H1 (cell line): Measurements from ENCODE around the gene WDR48. TPM values are rescaled to one million over a fixed set of nuclear protein-coding genes. Genes with fewer than 3 reads are reported as not detected.

Experiments
- CTCF ChIA-PET: fragments of 300-600 bp; sonication (Branson Sonifier 250); formaldehyde crosslinking; loops from one replicate; lab custom pipeline; 2021; ENCODE audit not compliant: partially characterized antibody; lab: Charles Lee
- POLR2A ChIA-PET: fragments of 300-600 bp; sonication (Branson Sonifier 250); formaldehyde crosslinking; loops from one replicate; lab custom pipeline; 2021; ENCODE audit warnings: inconsistent platforms; ENCODE audit not compliant: partially characterized antibody; lab: Charles Lee
- DNase-seq, 2 experiments: peaks; one replicate each; pipeline versions ENCODE4 v3.0.0 to v3.0.0-alpha.2; 2010 to 2022; ENCODE audit warnings: low spot score in 2 of 2, low read depth in 1 of 2, mixed read lengths in 1 of 2
- FAIRE-seq: peaks from 2 replicates; lab custom pipeline; 2011; peaks lifted over from hg19 to GRCh38; lab: Jason Lieb, UNC
- H2AFZ ChIP-seq: 2 replicates; pipeline ENCODE4 v1.8.1; 2012; ENCODE audit warnings: low read length, inconsistent platforms
- H2AK5ac ChIP-seq: 2 replicates; pipeline ENCODE4 v1.6.1; 2013; ENCODE audit warnings: low read depth, low read length
- H2BK120ac ChIP-seq: replicated peaks from 2 replicates; pipeline ENCODE3; 2013; ENCODE audit warnings: low read depth, low read length, inconsistent platforms
- H2BK12ac ChIP-seq: 2 replicates; pipeline ENCODE4 v1.6.1; 2013; ENCODE audit warnings: low read depth, low read length
- H2BK15ac ChIP-seq: 2 replicates; pipeline ENCODE4 v1.6.1; 2013; ENCODE audit warnings: low read length
- H2BK20ac ChIP-seq: 2 replicates; pipeline ENCODE4 v1.6.1; 2013; ENCODE audit warnings: low read length
- H2BK5ac ChIP-seq: 2 replicates; pipeline ENCODE4 v1.6.1; 2013; ENCODE audit warnings: low read depth, low read length
- H3K14ac ChIP-seq: 2 replicates; pipeline ENCODE4 v1.6.1; 2013; ENCODE audit warnings: inconsistent platforms; ENCODE audit not compliant: insufficient read length
- H3K18ac ChIP-seq: 2 replicates; pipeline ENCODE4 v1.6.1; 2013; ENCODE audit warnings: low read length; ENCODE audit errors: extremely low read depth
- H3K23ac ChIP-seq: 2 replicates; pipeline ENCODE4 v1.6.1; 2013; ENCODE audit warnings: inconsistent platforms; ENCODE audit not compliant: insufficient read length
- H3K23me2 ChIP-seq: 2 replicates; pipeline ENCODE4 v1.6.1; 2013; ENCODE audit warnings: low read depth, low read length
- H3K27ac ChIP-seq: 2 replicates; pipeline ENCODE4 v1.6.1; 2011; ENCODE audit warnings: low read depth, low read length, inconsistent platforms
- H3K27me3 ChIP-seq, 4 experiments: replicated peaks in 1 of 4; 1 replicate in 1 of 4; 2 replicates in 3 of 4; pipeline versions ENCODE4 v1.6.1 to v1.8.1; 2011 to 2013; ENCODE audit warnings: low read length in 3 of 4, mild to moderate bottlenecking in 3 of 4, inconsistent platforms in 2 of 4, mixed read lengths in 2 of 4, moderate library complexity in 1 of 4; ENCODE audit not compliant: control insufficient read depth in 3 of 4, insufficient read depth in 3 of 4; ENCODE audit errors: extremely low read depth in 1 of 4
- H3K36me3 ChIP-seq, 4 experiments: 2 replicates each; pipeline versions ENCODE4 v1.6.1 to v1.8.1; 2011 to 2013; ENCODE audit warnings: mild to moderate bottlenecking in 4 of 4, low read length in 3 of 4, moderate library complexity in 2 of 4, control low read depth in 1 of 4, inconsistent platforms in 1 of 4; ENCODE audit not compliant: insufficient read depth in 4 of 4, control insufficient read depth in 2 of 4
- H3K4ac ChIP-seq: replicated peaks from 2 replicates; pipeline ENCODE3; 2013; ENCODE audit warnings: low read length, low read depth, mixed read lengths, inconsistent platforms; ENCODE audit not compliant: insufficient read length
- H3K4me1 ChIP-seq, 4 experiments: replicated peaks in 1 of 4; 1 replicate in 1 of 4; 2 replicates in 3 of 4; pipeline versions ENCODE4 v1.6.1 to v1.8.1; 2011 to 2013; ENCODE audit warnings: low read length in 3 of 4, inconsistent platforms in 2 of 4, mixed read lengths in 1 of 4; ENCODE audit not compliant: insufficient read depth in 4 of 4, control insufficient read depth in 3 of 4
- H3K4me2 ChIP-seq, 2 experiments: 2 replicates each; pipeline versions ENCODE4 v1.6.1 to v1.8.1; 2011 to 2013; ENCODE audit warnings: low read depth in 2 of 2, low read length in 2 of 2, control low read depth in 1 of 2, inconsistent platforms in 1 of 2, mild to moderate bottlenecking in 1 of 2; ENCODE audit not compliant: insufficient read depth in 1 of 2
- H3K4me3 ChIP-seq, 4 experiments: fragments of 200-600, 300-600 bp in 1 of 4; sonication (generic), shearing (Covaris generic), sonication (Bioruptor Twin) in 1 of 4; 2 replicates each; pipeline versions ENCODE4 v1.5.1 to v1.8.1; 2011 to 2016; ENCODE audit warnings: low read length in 4 of 4, low read depth in 3 of 4, control low read depth in 2 of 4, inconsistent platforms in 2 of 4, mild to moderate bottlenecking in 2 of 4, mixed read lengths in 1 of 4, moderate library complexity in 1 of 4; ENCODE audit not compliant: insufficient read depth in 2 of 4; ENCODE audit errors: extremely low read depth in 1 of 4
- H3K56ac ChIP-seq: replicated peaks from 2 replicates; pipeline ENCODE3; 2013; ENCODE audit warnings: low read depth, mild to moderate bottlenecking, mixed read lengths, low read length, inconsistent platforms; ENCODE audit not compliant: insufficient read length
- H3K79me1 ChIP-seq: 2 replicates; pipeline ENCODE4 v1.6.1; 2013; ENCODE audit warnings: low read depth, low read length, control low read depth
- H3K79me2 ChIP-seq, 2 experiments: 2 replicates each; pipeline versions ENCODE4 v1.6.1 to v1.8.1; 2012 to 2013; ENCODE audit warnings: low read length in 2 of 2, mild to moderate bottlenecking in 2 of 2, inconsistent platforms in 1 of 2; ENCODE audit not compliant: insufficient read depth in 2 of 2, control insufficient read depth in 1 of 2
- H3K9ac ChIP-seq, 4 experiments: replicated peaks in 1 of 4; 1 replicate in 1 of 4; 2 replicates in 3 of 4; pipeline versions ENCODE4 v1.6.1 to v1.8.1; 2011 to 2013; ENCODE audit warnings: low read depth in 3 of 4, low read length in 3 of 4, control low read depth in 2 of 4, mild to moderate bottlenecking in 2 of 4, moderate library complexity in 2 of 4, inconsistent platforms in 1 of 4; ENCODE audit errors: extremely low read depth in 1 of 4
- H3K9me3 ChIP-seq, 2 experiments: 2 replicates each; pipeline versions ENCODE4 v1.6.1 to v1.8.1; 2012 to 2013; ENCODE audit warnings: mild to moderate bottlenecking in 2 of 2, moderate library complexity in 2 of 2, control low read depth in 1 of 2, inconsistent platforms in 1 of 2, low read depth in 1 of 2, low read length in 1 of 2, mixed read lengths in 1 of 2; ENCODE audit not compliant: insufficient read depth in 2 of 2
- H4K20me1 ChIP-seq, 2 experiments: replicated peaks in 1 of 2; 2 replicates each; pipeline versions ENCODE3 to v1.8.1; 2011 to 2013; ENCODE audit warnings: inconsistent platforms in 2 of 2, low read length in 2 of 2, mild to moderate bottlenecking in 1 of 2; ENCODE audit not compliant: insufficient read depth in 2 of 2, control insufficient read depth in 1 of 2
- H4K5ac ChIP-seq: 2 replicates; pipeline ENCODE4 v1.6.1; 2013; ENCODE audit warnings: low read length, low read depth, mixed read lengths, inconsistent platforms; ENCODE audit not compliant: insufficient read length
- H4K8ac ChIP-seq: 2 replicates; pipeline ENCODE4 v1.8.0; 2013; ENCODE audit warnings: mild to moderate bottlenecking, moderate library complexity, low read length, inconsistent platforms; ENCODE audit not compliant: insufficient read depth; ENCODE audit errors: extremely low read depth
- H4K91ac ChIP-seq: replicated peaks from 2 replicates; pipeline ENCODE3; 2013; ENCODE audit warnings: low read length, mixed read lengths, inconsistent platforms; ENCODE audit not compliant: insufficient read length
- WGBS, 2 experiments: shearing (Covaris generic) in 1 of 2; methylation state at CpG; one replicate each; pipeline versions ENCODE4 v1.1.6 to v1.1.7; 2013 to 2015; ENCODE audit warnings: low lambda C conversion rate in 2 of 2, mixed read lengths in 2 of 2, inconsistent platforms in 1 of 2, low coverage in 1 of 2, missing lambda C conversion rate in 1 of 2; ENCODE audit not compliant: insufficient replicate concordance in 2 of 2, insufficient coverage in 1 of 2, insufficient read length in 1 of 2; ENCODE audit errors: extremely low coverage in 1 of 2, missing lambda C conversion rate in 1 of 2; 5-methylcytosine and 5-hydroxymethylcytosine counted together
- polyA plus RNA-seq, 7 experiments: library from polyadenylated mRNA; depleted of rRNA in 3 of 7; stranded (reverse) in 5 of 7; unstranded in 2 of 7; fragments of >200 nt in 5 of 7; fragments of 200-250 nt in 2 of 7; gene quantifications; 1 replicate in 5 of 7; 2 replicates in 1 of 7; 4 replicates in 1 of 7; pipeline versions ENCODE4 v1.2.1 to v1.2.3, GENCODE V29; 2011 to 2013; ENCODE audit warnings: missing spikeins in 2 of 7, mixed read lengths in 2 of 7
- total RNA-seq: library from RNA; stranded (reverse); fragmentation: NEBNext Ultra II Directional; extraction: Animal tissue kit (Norgen Biotek cat#: 25700); gene quantifications from 2 replicates; pipeline ENCODE4 v1.2.1, GENCODE V29; 2021

The WDR48 gene
- total and polyA plus RNA-seq, 2 of the 8 experiments (the other 6 are each of a cell fraction or from before 2014, with no cell fraction given), result 21.2 to 54.1 TPM

GRCh38 chr3:39021029-39021428, 30.8 kb upstream of the WDR48 start:
- Histone ChIP-seq H4K8ac (no peak overlapping the region), H2BK5ac (no peak overlapping the region), H3K79me1 (no peaks in the 10 kb centered on the region), H3K18ac (no peak overlapping the region), H4K20me1 (no peaks in the 10 kb centered on the region), H3K27me3 (no peaks in the 10 kb centered on the region), H3K36me3 (no peaks in the 10 kb centered on the region), H2BK20ac (no peak overlapping the region), H3K23me2 (no peaks in the 10 kb centered on the region), H3K9me3 (no peaks in the 10 kb centered on the region), H3K9ac (no peak overlapping the region), H3K79me2 (no peaks in the 10 kb centered on the region), H3K4me3 (no peak overlapping the region), H2BK120ac (no peak overlapping the region), H4K91ac (no peak overlapping the region), H3K23ac (no peak overlapping the region), H2AK5ac (no peak overlapping the region), H3K27ac (no peak overlapping the region), H3K4me2 (no peak overlapping the region), H3K4me1 (no peaks in the 10 kb centered on the region), H4K5ac (no peak overlapping the region), H2BK15ac (no peak overlapping the region), H3K4ac (no peak overlapping the region), H2AFZ (no peak overlapping the region), H2BK12ac (no peak overlapping the region), H3K14ac (no peak overlapping the region), H3K56ac (no peak overlapping the region)
- DNase-seq (no peak), FAIRE-seq (no peak)
- POLR2A ChIA-PET, result interaction anchor here (1.0 kb wide), 1 partner anchor 31 kb away, joined by 3 read pairs; no protein-coding TSS in a partner anchor
- WGBS, 2 experiments, result 100% methylated on average over 1 of the region's 1 CpG; no CpG with 5 or more reads in 1 of the 2 experiments
- CTCF ChIA-PET, result interaction anchor here (0.6 to 2.8 kb wide), 5 partner anchors 9 to 477 kb away, joined by 3 to 9 read pairs (median 4); no protein-coding TSS in a partner anchor
